ENCODE data around the gene C17orf67. TPM values are rescaled to one million over a fixed set of nuclear protein-coding genes. Genes with fewer than 3 reads are reported as not detected.

The C17orf67 gene
- total RNA-seq, 2 donors from 2014 or later, result 4.0 to 4.5 TPM

- peaks cover 0 to 3% of the 10 kb centered on the region in 2 donors for H3K36me3 Mint-ChIP-seq (ENCODE audit: insufficient read depth in 2 of 2)
- ATAC-seq (replicated peaks in 1 of 2), result no peak
- peak overlapping the region; percentile 35 to 85 for H3K4me3 Mint-ChIP-seq
- H3K27ac Mint-ChIP-seq, result peak overlapping the region; percentile 64
- no peaks in the 10 kb centered on the region for H3K27me3 Mint-ChIP-seq (ENCODE audit: low read depth)
- peaks cover 27% of the 10 kb centered on the region for H3K4me1 Mint-ChIP-seq (ENCODE audit: low read depth)
- no peak for DNase-seq
- no peaks in the 10 kb centered on the region for H3K9me3 Mint-ChIP-seq
Observed at GRCh38 chr17:56830726-56831368, 2.9 kb downstream of the C17orf67 start.

DNA sequence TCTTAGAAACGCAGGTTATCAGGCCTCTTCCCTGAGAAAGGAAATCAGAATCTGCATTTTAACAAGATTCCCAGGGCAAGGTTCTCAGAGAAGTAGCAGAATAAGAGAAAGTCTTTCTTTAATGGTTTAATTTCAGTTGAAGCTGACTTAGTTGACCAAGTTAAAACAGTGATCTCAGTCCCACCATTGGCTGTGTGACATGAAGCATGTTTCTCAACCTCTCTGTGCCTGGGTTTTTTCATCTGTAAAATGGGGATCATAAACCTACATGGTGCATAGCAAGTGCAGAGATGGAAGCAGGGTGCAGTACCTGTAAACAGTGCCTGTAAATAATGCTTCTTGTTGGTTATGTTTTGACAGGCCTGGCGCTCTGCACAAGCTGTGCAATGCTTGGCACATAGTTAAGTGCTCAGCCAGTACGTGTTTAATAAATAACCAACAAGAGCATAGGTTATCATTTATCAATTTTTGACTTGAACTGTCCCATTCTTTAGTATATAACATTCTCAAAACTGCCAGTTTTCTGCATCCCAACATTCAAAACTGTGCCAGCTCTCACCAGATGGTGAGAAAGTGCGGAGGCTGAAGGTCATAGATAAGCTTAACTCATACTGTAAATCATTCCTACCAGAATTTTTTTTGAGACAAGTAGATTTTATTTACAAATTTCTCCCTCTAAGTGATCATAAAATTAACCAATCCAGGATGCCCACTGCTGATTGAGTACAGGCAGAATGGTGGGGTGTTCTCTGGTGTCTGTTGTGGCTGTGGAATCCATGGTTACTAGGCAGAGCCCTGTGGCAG, 6.9 kb downstream of the C17orf67 start:
- DNase-seq, result no peak
- ATAC-seq (replicated peaks in 1 of 2), result no peak
- H3K36me3 Mint-ChIP-seq (ENCODE audit: insufficient read depth in 2 of 2), result peaks cover 0 to 3% of the 10 kb centered on the region in 2 donors
- H3K4me3 Mint-ChIP-seq, result no peak overlapping the region
- no peaks in the 10 kb centered on the region for H3K9me3 Mint-ChIP-seq
- H3K27ac Mint-ChIP-seq, result no peak overlapping the region
- peaks cover 25% of the 10 kb centered on the region for H3K4me1 Mint-ChIP-seq (ENCODE audit: low read depth)
- no peaks in the 10 kb centered on the region for H3K27me3 Mint-ChIP-seq (ENCODE audit: low read depth)

GRCh38 chr17:56824503-56824902, 9.2 kb downstream of the C17orf67 start:
- Mint-ChIP-seq H3K4me1 (ENCODE audit: low read depth) (peaks cover 22% of the 10 kb centered on the region), H3K27ac (no peak overlapping the region), H3K27me3 (ENCODE audit: low read depth) (no peaks in the 10 kb centered on the region), H3K4me3 (no peak overlapping the region), H3K9me3 (no peaks in the 10 kb centered on the region), H3K36me3 (ENCODE audit: insufficient read depth in 2 of 2) (no peaks in the 10 kb centered on the region)
- DNase-seq (no peak), ATAC-seq (replicated peaks in 1 of 2) (no peak)

DNA sequence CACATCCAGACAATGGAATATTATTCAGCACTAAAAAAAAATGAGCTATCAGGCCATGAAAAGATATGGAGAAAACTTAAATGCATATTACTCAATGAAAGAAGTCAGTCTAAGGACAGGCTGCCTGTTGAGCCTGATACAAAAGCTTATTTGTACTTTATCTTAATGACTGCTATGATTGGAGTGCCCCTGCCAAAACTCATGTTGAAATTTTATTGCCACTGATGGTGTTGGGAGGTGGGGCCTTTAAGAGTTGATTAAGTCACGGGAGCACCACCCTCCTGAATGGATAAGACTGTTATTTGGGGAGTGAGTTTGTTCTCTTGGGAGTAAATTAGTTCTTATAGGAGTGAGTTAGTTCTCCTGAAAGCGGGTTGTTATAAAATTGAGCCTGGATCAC, 9.9 kb downstream of the C17orf67 start:
- Mint-ChIP-seq H3K27ac (no peak overlapping the region), H3K4me1 (ENCODE audit: low read depth) (peaks cover 29% of the 10 kb centered on the region), H3K27me3 (ENCODE audit: low read depth) (no peaks in the 10 kb centered on the region), H3K4me3 (no peak overlapping the region), H3K9me3 (no peaks in the 10 kb centered on the region), H3K36me3 (ENCODE audit: insufficient read depth in 2 of 2) (no peaks in the 10 kb centered on the region)
- DNase-seq (no peak), ATAC-seq (replicated peaks in 1 of 2) (no peak)

DNA sequence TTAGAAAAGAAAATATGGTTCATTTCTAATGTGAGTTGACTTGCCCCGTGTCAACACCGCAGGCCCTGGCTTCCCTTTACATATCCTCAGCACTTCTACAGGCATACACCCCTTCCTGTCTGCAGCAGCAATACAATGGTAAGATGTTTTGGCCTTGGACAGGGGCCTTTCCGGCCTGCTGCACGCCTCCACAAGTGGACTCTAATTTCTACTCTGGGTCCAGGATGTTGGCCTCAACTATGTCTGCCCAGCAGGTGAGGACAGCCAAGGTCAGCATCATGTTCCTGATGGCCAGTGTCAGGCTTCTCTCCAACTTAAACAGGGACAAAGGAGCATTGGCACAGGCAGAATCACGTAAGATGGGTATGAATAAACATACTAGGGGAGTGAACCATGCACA, 11.0 kb downstream of the C17orf67 start:
- ATAC-seq (replicated peaks in 1 of 2) (no peak), DNase-seq (no peak)
- H3K4me1 Mint-ChIP-seq (ENCODE audit: low read depth), result peaks cover 30% of the 10 kb centered on the region
- no peaks in the 10 kb centered on the region for H3K36me3 Mint-ChIP-seq (ENCODE audit: insufficient read depth in 2 of 2)
- H3K9me3 Mint-ChIP-seq, result no peaks in the 10 kb centered on the region
- H3K27me3 Mint-ChIP-seq (ENCODE audit: low read depth), result no peaks in the 10 kb centered on the region
- no peak overlapping the region for H3K4me3 Mint-ChIP-seq
- no peak overlapping the region for H3K27ac Mint-ChIP-seq

- peak; percentile 74 to 85 for ATAC-seq (replicated peaks in 1 of 2)
- H3K9me3 Mint-ChIP-seq, result no peaks in the 10 kb centered on the region
- H3K36me3 Mint-ChIP-seq (ENCODE audit: insufficient read depth in 2 of 2), result no peaks in the 10 kb centered on the region
- no peak for DNase-seq
- peak overlapping the region in 1 of 2 donors; percentile 7 for H3K4me3 Mint-ChIP-seq
- no peaks in the 10 kb centered on the region for H3K27me3 Mint-ChIP-seq (ENCODE audit: low read depth)
- H3K27ac Mint-ChIP-seq, result no peak overlapping the region
- H3K4me1 Mint-ChIP-seq (ENCODE audit: low read depth), result peaks cover 30% of the 10 kb centered on the region
Observed at GRCh38 chr17:56821847-56822534, 11.7 kb downstream of the C17orf67 start.

DNA sequence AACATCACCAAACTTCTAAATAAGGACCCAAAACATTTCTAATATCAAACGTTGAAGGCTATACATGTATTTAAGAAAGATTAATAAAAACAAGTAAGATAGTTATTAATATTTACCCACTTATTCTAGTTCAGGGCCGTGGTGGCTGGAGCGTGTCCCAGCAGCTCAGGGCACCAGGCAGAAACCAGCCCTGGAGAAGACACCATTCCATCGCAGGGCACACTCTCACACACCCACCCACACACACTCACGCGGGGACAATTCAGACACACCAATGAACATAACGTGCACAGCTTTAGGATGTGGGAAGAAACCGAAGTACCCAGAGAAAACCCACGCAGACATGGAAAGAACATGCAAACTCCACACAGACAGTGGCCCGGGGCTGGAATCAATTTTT, 13.5 kb downstream of the C17orf67 start:
- no peak overlapping the region for H3K27ac Mint-ChIP-seq
- H3K9me3 Mint-ChIP-seq, result no peaks in the 10 kb centered on the region

GRCh38 chr17:56819431-56820145, 14.1 kb downstream of the C17orf67 start:
- Mint-ChIP-seq H3K9me3 (no peaks in the 10 kb centered on the region), H3K4me1 (ENCODE audit: low read depth) (peaks cover 30% of the 10 kb centered on the region), H3K27ac (no peak overlapping the region), H3K4me3 (peak overlapping the region; percentile 41 to 42), H3K27me3 (ENCODE audit: low read depth) (no peaks in the 10 kb centered on the region), H3K36me3 (ENCODE audit: insufficient read depth in 2 of 2) (no peaks in the 10 kb centered on the region)
- ATAC-seq (replicated peaks in 1 of 2) (peak; percentile 61 to 79), DNase-seq (peak; percentile 76 to 82)

More for the DNA sequence above, 13.5 kb downstream of the C17orf67 start:
- Mint-ChIP-seq H3K4me3 (no peak overlapping the region), H3K36me3 (ENCODE audit: insufficient read depth in 2 of 2) (no peaks in the 10 kb centered on the region), H3K27me3 (ENCODE audit: low read depth) (no peaks in the 10 kb centered on the region), H3K4me1 (ENCODE audit: low read depth) (peaks cover 30% of the 10 kb centered on the region)
- DNase-seq, result no peak
- ATAC-seq (replicated peaks in 1 of 2), result no peak

DNA sequence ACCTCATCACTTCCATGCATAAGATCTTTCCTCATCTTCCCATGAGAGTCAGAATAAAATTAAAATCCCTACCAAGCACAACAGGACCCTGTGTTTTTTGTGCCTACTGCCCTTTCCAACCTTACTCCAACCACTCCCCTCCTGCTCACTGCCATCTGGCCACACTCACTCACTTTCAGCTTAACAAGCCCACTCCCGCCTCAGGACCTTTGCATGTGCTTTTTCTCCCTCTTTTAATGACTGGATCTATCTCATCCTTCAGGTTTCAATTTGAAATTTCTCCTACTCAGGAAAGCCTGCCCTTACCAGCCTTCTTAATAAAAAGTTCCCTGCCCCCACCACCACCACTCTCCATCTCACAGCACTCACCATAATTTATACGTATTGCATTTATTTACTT, 14.7 kb downstream of the C17orf67 start:
- Mint-ChIP-seq H3K4me3 (peak overlapping the region in 1 of 2 donors; percentile 41), H3K27ac (no peak overlapping the region), H3K36me3 (ENCODE audit: insufficient read depth in 2 of 2) (no peaks in the 10 kb centered on the region), H3K4me1 (ENCODE audit: low read depth) (peaks cover 30% of the 10 kb centered on the region), H3K9me3 (no peaks in the 10 kb centered on the region), H3K27me3 (ENCODE audit: low read depth) (no peaks in the 10 kb centered on the region)
- ATAC-seq (replicated peaks in 1 of 2) (no peak), DNase-seq (no peak)

DNA sequence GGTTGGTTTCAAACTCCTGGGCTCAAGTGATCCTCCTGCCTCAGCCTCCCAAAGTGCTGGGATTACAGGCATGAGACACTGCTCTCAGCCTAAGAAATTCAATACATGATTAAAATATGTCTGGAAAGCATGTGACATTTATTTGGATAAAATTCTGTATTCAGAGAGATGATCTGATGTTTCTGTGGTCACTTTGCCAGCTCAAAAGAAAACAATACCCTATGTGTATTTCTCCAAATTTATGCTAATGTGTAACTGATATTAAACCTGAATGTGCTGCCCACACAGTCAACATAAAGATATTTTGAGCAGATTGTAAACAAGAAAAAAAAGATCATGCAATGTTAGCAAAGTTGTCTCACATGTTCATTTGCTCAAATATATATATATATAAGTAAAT, 16.7 kb downstream of the C17orf67 start:
- no peak for DNase-seq
- Mint-ChIP-seq H3K36me3 (ENCODE audit: insufficient read depth in 2 of 2) (no peaks in the 10 kb centered on the region), H3K27me3 (ENCODE audit: low read depth) (peaks cover 12% of the 10 kb centered on the region), H3K9me3 (no peaks in the 10 kb centered on the region), H3K4me3 (no peak overlapping the region), H3K4me1 (ENCODE audit: low read depth) (peaks cover 22% of the 10 kb centered on the region), H3K27ac (no peak overlapping the region)
- ATAC-seq (replicated peaks in 1 of 2), result no peak

- Mint-ChIP-seq H3K4me1 (ENCODE audit: low read depth) (peaks cover 14% of the 10 kb centered on the region), H3K27me3 (ENCODE audit: low read depth) (peaks cover 12% of the 10 kb centered on the region), H3K9me3 (no peaks in the 10 kb centered on the region), H3K36me3 (ENCODE audit: insufficient read depth in 2 of 2) (no peaks in the 10 kb centered on the region), H3K27ac (peak overlapping the region; percentile 20), H3K4me3 (no peak overlapping the region)
- DNase-seq, result no peak
- ATAC-seq (replicated peaks in 1 of 2), result no peak
Observed at GRCh38 chr17:56815711-56816110, 18.0 kb downstream of the C17orf67 start.

DNA sequence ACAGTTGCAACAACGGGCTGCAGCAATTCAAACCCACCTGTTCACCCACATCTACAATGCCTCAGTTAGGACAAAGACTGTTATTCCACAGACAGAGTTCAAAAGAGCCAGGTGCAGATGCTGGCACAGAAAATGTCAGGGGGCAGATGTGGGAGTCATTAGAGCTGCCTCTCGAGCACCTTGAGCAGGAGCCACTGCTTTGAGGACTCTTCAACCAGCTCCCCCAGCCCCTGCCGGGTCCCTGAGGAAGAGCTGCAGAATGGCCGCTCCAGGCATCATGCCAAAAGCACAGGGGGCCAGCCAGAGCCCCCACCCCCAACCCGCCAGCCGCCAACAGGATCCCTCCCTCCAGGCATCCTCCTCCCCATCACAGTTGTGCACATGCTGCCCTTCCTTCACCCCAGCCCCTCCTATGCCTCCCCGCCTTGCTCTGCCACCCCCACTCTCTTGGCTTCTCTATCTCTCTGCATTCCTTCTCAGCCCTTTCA, 20.8 kb downstream of the C17orf67 start:
- Mint-ChIP-seq H3K4me1 (ENCODE audit: low read depth) (no peaks in the 10 kb centered on the region), H3K9me3 (no peaks in the 10 kb centered on the region), H3K27ac (no peak overlapping the region), H3K36me3 (ENCODE audit: insufficient read depth in 2 of 2) (no peaks in the 10 kb centered on the region), H3K4me3 (no peak overlapping the region), H3K27me3 (ENCODE audit: low read depth) (peaks cover 12% of the 10 kb centered on the region)
- ATAC-seq (replicated peaks in 1 of 2) (no peak), DNase-seq (no peak)

Measured in activated T-cell treated with anti-CD3 and anti-CD28 coated beads, Interleukin-2, amount 50 U/mL, for 72 hours (primary cell).